Adrenal gland (tissue), 19 donors: ENCODE data around the gene BATF3. TPM values are rescaled to one million over a fixed set of nuclear protein-coding genes. Genes with fewer than 3 reads are reported as not detected.
A peak's percentile ranks its signal among the peaks of the same experiment; 100 is the strongest.

ENCODE experiments used
- DNase-seq, 7 donors: peaks; one replicate each; pipeline ENCODE4 v3.0.0-alpha.2; 2019 to 2020
- H3K27ac ChIP-seq, 5 donors: fragments of 200-600 bp; sonication (generic) in 4 of 5; 1 replicate in 3 of 5; 2 replicates in 2 of 5; pipeline versions ENCODE4 v1.5.1 to v1.8.0; 2016 to 2020; ENCODE audit warnings: mild to moderate bottlenecking in 1 of 5
- H3K27me3 ChIP-seq: fragments of 200-600 bp; 2 replicates; pipeline ENCODE4 v1.8.0; 2021
- H3K36me3 ChIP-seq, 2 donors: fragments of 200-600 bp; replicated peaks in 1 of 2; 1 replicate in 1 of 2; 2 replicates in 1 of 2; pipeline versions ENCODE4 v1.5.1 to v1.8.0; 2018 to 2022
- H3K4me1 ChIP-seq, 2 donors: fragments of 200-600 bp; replicated peaks in 1 of 2; 1 replicate in 1 of 2; 2 replicates in 1 of 2; pipeline versions ENCODE4 v1.5.1 to v1.8.0; 2018 to 2021
- H3K4me3 ChIP-seq, 4 donors: fragments of 200-600 bp; sonication (generic) in 3 of 4; one replicate each; pipeline ENCODE4 v1.5.1; 2016 to 2018
- H3K9me3 ChIP-seq, 3 donors: fragments of 200-600 bp; sonication (generic) in 1 of 3; replicated peaks in 1 of 3; 1 replicate in 2 of 3; 2 replicates in 1 of 3; pipeline versions ENCODE4 v1.5.1 to v1.8.0; 2016 to 2021
- POLR2A ChIP-seq, 2 donors: fragments of 450-650 bp; IDR thresholded peaks; one replicate each; pipeline ENCODE4 v1.6.1; 2017; ENCODE audit warnings: antibody characterized with exemption in 2 of 2, mild to moderate bottlenecking in 2 of 2, moderate library complexity in 1 of 2
- WGBS, 4 donors: extraction: QIAGEN DNeasy Blood & Tissue Kit in 2 of 4; methylation state at CpG; one replicate each; pipeline versions ENCODE4 v1.1.5 to v1.1.7; 2013 to 2017; 5-methylcytosine and 5-hydroxymethylcytosine counted together
- intact Hi-C, 2 donors: fragments of 100-400 bp; cut with DNase I; formaldehyde crosslinking; loops; one replicate each; pipeline versions ENCODE4 v1.14.1 to v1.15.0; 2022 to 2023
- long read RNA-seq, 10 donors: library from polyadenylated mRNA in 3 of 10; unstranded in 2 of 10; stranded (forward) in 1 of 10; transcript quantifications; one replicate each; pipeline ENCODE4 v2.0.0 and lab custom pipeline, GENCODE V29; 2021 to 2026
- polyA plus RNA-seq, 3 donors: library from polyadenylated mRNA; stranded (reverse); fragments of 200-250 nt in 2 of 3; fragments of 350-450 nt in 1 of 3; fragmentation: Illumina TruSeq in 1 of 3; extraction: RNeasy Lipid Tissue Mini Kit (QIAGEN cat#74804) in 1 of 3; gene quantifications; one replicate each; pipeline ENCODE4 v1.2.3, GENCODE V29; 2013 to 2014
- total RNA-seq, 9 donors: library from RNA; depleted of rRNA in 4 of 9; stranded (reverse); fragments of >200 nt in 4 of 9; fragments of 120-200 nt in 1 of 9; fragmentation: NEBNext Ultra II Directional in 1 of 9; extraction: Animal tissue kit (Norgen Biotek cat#: 25700) in 1 of 9; gene quantifications; one replicate each; pipeline versions ENCODE4 v1.1.0 to v1.2.4, GENCODE V29; 2013 to 2023
- TF ChIP-seq, protein P1 (sequence below), 6 experiments: fragments of 450-650 bp in 4 of 6; fragments of 200-600 bp in 2 of 6; sonication (generic) in 1 of 6; IDR thresholded peaks; 1 replicate in 5 of 6; 2 replicates in 1 of 6; pipeline versions ENCODE4 v1.5.1 to v1.8.0; 2016 to 2021; ENCODE audit warnings: antibody characterized with exemption in 6 of 6, mild to moderate bottlenecking in 2 of 6, moderate library complexity in 1 of 6
- donor health status: healthy with polysubstance abuse.
- donor health status: Bipolar disorder and iron deficiency.
- donor health status: DM: yes; HTN: yes; CAD: no.
- donor health status: DM: no; HTN: no; CAD: no.
- donor health status: DM: no; HTN: no; CAD: no.
- donor health status: DM: yes; HTN: yes; CAD: no.

The BATF3 gene, protein sequence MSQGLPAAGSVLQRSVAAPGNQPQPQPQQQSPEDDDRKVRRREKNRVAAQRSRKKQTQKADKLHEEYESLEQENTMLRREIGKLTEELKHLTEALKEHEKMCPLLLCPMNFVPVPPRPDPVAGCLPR
- total RNA-seq: 1 to 10 TPM in 8 of 9 donors, under 1 TPM in 1; 0.24 to 6.1 (median 2.6) TPM
- polyA plus RNA-seq: 1 to 10 TPM; 1.0 to 7.5 (median 5.4) TPM
- long read RNA-seq, donor 1: 0 reads
- long read RNA-seq, donor 2, partial matches to known transcripts: 0 of 1 reads
- long read RNA-seq, donor 2, other reads (novel, unspliced or antisense): 0 of 1 reads
- long read RNA-seq, donor 3: 0 reads
- long read RNA-seq, donor 4, partial matches to known transcripts: 0 of 1 reads
- long read RNA-seq, donor 4, other reads (novel, unspliced or antisense): 0 of 1 reads
- long read RNA-seq, donor 5, transcript BATF3-201 (3 exons, 980 nt): major isoform, 7 of 9 reads
- long read RNA-seq, donor 5, partial matches to known transcripts: 0 of 9 reads
- long read RNA-seq, donor 5, other reads (novel, unspliced or antisense): 2 of 9 reads
- long read RNA-seq, donor 6, partial matches to known transcripts: 0 of 2 reads
- long read RNA-seq, donor 6, other reads (novel, unspliced or antisense): 1 of 2 reads
- long read RNA-seq, donor 7: 0 reads
- long read RNA-seq, donor 8, partial matches to known transcripts: 0 of 1 reads
- long read RNA-seq, donor 8, other reads (novel, unspliced or antisense): 0 of 1 reads
- long read RNA-seq, donor 9: 0 reads
- long read RNA-seq, donor 10: 0 reads

DNA sequence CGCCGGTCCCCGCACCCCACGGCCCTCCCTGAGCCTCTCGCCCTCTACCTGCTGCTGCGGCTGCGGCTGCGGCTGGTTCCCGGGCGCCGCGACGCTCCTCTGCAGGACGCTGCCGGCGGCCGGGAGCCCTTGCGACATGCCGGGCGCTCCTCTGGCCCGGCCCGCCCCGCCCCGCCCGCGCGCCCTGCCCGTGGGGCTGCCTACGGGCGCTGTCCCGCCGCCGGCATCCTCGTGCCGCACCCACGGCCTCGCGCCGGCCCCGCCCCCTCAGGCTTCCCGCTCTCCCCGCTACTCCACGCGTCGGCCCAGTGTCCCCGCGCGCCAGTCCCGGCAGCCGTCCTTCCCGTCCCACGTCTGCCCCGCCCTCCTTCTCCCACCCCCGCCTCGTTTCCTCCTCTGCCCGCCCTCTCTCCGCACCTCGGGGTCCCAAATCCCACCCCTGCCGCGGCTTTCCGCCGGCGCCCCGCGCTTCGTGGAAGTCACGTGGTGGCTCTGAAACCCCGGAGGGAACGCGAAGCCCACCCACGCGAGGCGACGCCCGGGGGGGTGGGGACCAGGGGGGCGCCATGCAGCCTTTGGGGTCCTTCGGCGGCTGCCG lies at the start of gene BATF3:
BATF3 (minus strand) TSS at position 216 of the 598 bp plus-strand sequence; CDS start at position 138, 78 bp downstream.
- 0 to 2% (median 1%) methylated on average over 18 to 78 of the region's 79 CpGs for WGBS, 4 donors
- peak within 1 kb of the TSS in 3 of 4 donors; percentile 30 to 76 (median 49) for H3K4me3 ChIP-seq
- peak in 6 of 7 donors; percentile 38 to 60 (median 42) for DNase-seq
- intact Hi-C loops: no loop called here
- peak within 1 kb of the TSS in 4 of 5 donors; percentile 14 to 82 (median 67) for H3K27ac ChIP-seq
- no peaks in the 10 kb centered on the region for H3K27me3 ChIP-seq
- peaks cover 16 to 25% of the 10 kb centered on the region in 2 donors for H3K4me1 ChIP-seq
- no peaks in the 10 kb centered on the region for H3K9me3 ChIP-seq
- TF ChIP-seq, protein P1, sequence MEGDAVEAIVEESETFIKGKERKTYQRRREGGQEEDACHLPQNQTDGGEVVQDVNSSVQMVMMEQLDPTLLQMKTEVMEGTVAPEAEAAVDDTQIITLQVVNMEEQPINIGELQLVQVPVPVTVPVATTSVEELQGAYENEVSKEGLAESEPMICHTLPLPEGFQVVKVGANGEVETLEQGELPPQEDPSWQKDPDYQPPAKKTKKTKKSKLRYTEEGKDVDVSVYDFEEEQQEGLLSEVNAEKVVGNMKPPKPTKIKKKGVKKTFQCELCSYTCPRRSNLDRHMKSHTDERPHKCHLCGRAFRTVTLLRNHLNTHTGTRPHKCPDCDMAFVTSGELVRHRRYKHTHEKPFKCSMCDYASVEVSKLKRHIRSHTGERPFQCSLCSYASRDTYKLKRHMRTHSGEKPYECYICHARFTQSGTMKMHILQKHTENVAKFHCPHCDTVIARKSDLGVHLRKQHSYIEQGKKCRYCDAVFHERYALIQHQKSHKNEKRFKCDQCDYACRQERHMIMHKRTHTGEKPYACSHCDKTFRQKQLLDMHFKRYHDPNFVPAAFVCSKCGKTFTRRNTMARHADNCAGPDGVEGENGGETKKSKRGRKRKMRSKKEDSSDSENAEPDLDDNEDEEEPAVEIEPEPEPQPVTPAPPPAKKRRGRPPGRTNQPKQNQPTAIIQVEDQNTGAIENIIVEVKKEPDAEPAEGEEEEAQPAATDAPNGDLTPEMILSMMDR (IDR thresholded peaks at IDR 0.05): no peak
- no peak for TF ChIP-seq POLR2A (IDR thresholded peaks at IDR 0.05)
- no peaks in the 10 kb centered on the region for H3K36me3 ChIP-seq

DNA sequence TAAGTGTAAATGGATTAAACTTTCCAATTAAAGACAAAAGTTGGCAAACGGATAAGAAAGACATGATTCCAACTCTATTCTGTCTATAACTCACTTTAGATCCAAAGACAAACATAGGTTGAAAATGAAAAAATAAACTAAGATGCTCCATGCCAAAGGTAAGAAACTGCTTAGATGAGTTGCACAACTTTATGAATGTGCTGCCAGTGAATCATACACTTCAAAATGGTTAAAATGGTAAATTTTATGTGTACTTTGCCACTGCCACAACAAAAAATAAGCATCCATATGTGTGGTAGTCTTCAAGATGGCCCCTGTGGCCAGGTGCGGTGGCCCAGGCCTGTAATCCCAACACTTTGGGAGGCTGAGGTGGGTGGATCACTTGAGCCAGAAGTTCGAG lies 46.9 kb upstream of the BATF3 start:
- Histone ChIP-seq H3K4me1 (peaks cover 0 to 6% of the 10 kb centered on the region in 2 donors), H3K36me3 (no peaks in the 10 kb centered on the region), H3K9me3 (no peaks in the 10 kb centered on the region), H3K27me3 (no peaks in the 10 kb centered on the region), H3K27ac (no peak overlapping the region), H3K4me3 (no peak overlapping the region)
- 86 to 96% (median 94%) methylated on average over 1 to 3 of the region's 3 CpGs for WGBS, 4 donors
- TF ChIP-seq, protein P1 (IDR thresholded peaks at IDR 0.05): no peak
- TF ChIP-seq POLR2A (IDR thresholded peaks at IDR 0.05): no peak
- DNase-seq: no peak
- intact Hi-C loops: no loop called here

DNA sequence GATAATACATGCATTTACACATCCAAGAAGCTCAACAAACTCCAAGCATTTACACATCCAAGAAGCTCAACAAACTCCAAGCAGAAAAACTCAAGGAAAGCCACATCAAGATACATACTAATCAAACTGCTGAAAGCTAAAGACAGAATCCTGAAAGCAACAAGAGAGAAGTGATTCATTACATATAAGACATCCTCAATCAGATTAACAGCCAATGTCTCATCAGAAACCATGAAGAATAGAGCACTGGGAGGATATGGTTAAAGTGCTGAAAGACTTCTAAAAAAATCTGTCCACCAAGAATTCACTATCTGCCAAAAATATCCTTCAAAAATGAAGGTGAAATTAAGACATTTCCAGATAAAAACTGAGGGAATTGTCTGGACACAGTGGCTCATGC lies 45.7 kb upstream of the BATF3 start:
- no peak for TF ChIP-seq POLR2A (IDR thresholded peaks at IDR 0.05)
- TF ChIP-seq, protein P1 (IDR thresholded peaks at IDR 0.05): no peak
- intact Hi-C loops: no loop called here
- Histone ChIP-seq H3K4me3 (no peak overlapping the region), H3K27me3 (no peaks in the 10 kb centered on the region), H3K27ac (no peak overlapping the region), H3K4me1 (peaks cover 0 to 6% of the 10 kb centered on the region in 2 donors), H3K36me3 (no peaks in the 10 kb centered on the region), H3K9me3 (no peaks in the 10 kb centered on the region)
- no peak for DNase-seq

DNA sequence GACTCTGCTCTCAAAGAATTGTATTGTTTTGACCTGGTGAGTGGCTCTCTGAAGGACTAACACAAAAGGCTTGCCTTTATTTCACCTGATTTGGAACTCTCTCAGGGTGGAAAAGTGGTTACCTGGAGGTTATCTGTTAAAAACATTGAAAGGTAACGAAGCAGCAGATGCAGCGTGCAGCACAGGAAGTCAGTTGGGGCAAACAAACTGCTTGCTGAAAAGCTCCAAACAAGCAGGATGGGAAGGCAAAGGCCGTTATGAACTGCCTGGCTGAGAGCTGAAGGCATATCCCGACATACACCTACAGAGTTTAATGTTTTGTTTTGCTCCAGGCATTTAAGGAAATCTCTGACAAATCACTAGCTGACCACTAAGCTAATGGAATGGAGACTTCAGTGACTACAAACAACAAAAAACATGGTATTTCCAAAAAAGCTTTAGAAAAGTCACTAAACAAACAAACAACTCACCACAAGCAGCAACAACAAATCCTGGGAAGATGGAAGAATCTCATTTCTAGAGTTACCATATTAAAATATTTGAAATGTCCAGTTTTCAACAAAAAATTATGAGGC lies 44.3 kb upstream of the BATF3 start:
- intact Hi-C loops: no loop called here
- Histone ChIP-seq H3K36me3 (no peaks in the 10 kb centered on the region), H3K4me1 (no peaks in the 10 kb centered on the region), H3K27ac (no peak overlapping the region), H3K9me3 (no peaks in the 10 kb centered on the region), H3K4me3 (no peak overlapping the region), H3K27me3 (no peaks in the 10 kb centered on the region)
- WGBS, 4 donors: 75 to 94% (median 86%) methylated on average over 4 of the region's 4 CpGs
- TF ChIP-seq, protein P1 (IDR thresholded peaks at IDR 0.05): no peak
- TF ChIP-seq POLR2A (IDR thresholded peaks at IDR 0.05): no peak
- no peak for DNase-seq
